SH-SY5Y (cell line): ENCODE results near the gene CNIH3.

Source experiments
- GATA2 ChIP-seq: IDR thresholded peaks from 2 replicates; pipeline ENCODE4 v1.6.1; 2011; ENCODE audit warnings: mild to moderate bottlenecking, low read depth, low read length
- GATA3 ChIP-seq: IDR thresholded peaks from 2 replicates; pipeline ENCODE4 v1.6.1; 2011; ENCODE audit warnings: low read depth, mild to moderate bottlenecking, low read length, moderate library complexity

DNA sequence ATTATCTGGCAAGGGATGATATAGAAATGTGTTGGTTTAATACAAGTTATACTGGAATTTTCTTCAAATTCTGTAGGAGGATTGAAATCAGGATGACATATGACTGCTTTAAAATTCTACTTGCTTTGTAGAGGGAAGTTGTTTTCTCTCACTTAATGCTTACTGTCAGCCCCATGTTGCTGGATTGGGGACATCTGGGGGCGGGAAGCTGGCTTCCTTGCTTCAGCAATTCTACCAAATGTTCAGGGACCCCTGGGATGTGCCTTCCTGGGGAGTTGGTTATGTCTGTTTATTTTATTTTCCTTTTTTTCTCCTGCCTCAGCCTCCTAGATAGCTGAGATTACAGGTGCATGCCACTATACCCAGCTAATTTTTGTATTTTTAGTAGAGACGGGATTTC is 63.5 kb downstream of the CNIH3 start:
- TF ChIP-seq GATA2 (no peak), GATA3 (no peak)
